Measurements from ENCODE around the gene AFF1.

DNA sequence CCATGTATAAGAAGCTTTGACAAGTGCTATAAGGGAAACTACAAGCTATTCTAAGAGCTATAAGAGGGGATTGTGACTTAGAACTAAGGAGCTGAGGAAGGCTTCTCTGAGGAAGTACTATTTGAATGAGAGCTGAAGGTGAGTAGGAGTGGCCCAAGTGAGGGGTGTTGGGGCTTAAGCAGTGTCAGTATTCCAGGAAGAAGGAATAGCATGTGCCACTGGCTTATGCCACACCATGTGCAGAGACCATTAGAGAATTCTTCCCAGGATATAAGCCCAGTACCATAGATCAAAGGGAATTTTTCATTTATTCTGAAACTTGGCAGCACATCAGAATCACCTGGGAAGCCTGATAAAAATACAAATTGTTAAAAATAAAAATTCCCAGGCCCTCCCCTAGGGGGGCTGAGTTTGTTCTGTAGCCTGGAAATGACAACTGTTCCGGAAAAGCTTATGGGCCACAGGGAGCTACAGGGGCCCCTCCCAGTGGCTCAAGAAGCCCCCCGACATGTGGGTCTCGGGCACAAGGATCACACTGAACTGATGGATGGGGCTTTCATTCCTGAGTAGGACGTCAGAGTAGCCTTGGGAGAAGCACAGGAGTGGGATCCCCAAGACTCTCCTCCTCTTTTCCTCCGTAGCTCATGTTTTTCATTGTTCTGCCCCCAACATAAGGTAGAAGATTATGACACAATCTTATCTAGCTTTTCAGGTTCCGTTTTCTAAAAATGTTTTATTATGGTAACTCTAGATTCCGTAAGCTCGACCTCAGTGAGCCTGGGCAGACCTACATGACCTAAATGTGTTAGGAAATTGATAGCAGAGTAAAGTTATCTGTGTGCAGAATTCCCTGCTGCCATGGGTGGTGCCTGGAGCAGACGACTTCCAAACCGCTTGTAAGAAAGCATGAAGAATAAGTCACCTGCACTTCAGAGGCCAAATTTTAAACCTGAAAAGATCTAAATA lies 119.3 kb downstream of the AFF1 start:
- TF ChIP-seq YY1 (IDR thresholded peaks at IDR 0.05), result no peak
- TF ChIP-seq, protein P1, sequence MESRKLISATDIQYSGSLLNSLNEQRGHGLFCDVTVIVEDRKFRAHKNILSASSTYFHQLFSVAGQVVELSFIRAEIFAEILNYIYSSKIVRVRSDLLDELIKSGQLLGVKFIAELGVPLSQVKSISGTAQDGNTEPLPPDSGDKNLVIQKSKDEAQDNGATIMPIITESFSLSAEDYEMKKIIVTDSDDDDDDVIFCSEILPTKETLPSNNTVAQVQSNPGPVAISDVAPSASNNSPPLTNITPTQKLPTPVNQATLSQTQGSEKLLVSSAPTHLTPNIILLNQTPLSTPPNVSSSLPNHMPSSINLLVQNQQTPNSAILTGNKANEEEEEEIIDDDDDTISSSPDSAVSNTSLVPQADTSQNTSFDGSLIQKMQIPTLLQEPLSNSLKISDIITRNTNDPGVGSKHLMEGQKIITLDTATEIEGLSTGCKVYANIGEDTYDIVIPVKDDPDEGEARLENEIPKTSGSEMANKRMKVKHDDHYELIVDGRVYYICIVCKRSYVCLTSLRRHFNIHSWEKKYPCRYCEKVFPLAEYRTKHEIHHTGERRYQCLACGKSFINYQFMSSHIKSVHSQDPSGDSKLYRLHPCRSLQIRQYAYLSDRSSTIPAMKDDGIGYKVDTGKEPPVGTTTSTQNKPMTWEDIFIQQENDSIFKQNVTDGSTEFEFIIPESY (IDR thresholded peaks at IDR 0.05), result no peak
- TF ChIP-seq, protein P2, sequence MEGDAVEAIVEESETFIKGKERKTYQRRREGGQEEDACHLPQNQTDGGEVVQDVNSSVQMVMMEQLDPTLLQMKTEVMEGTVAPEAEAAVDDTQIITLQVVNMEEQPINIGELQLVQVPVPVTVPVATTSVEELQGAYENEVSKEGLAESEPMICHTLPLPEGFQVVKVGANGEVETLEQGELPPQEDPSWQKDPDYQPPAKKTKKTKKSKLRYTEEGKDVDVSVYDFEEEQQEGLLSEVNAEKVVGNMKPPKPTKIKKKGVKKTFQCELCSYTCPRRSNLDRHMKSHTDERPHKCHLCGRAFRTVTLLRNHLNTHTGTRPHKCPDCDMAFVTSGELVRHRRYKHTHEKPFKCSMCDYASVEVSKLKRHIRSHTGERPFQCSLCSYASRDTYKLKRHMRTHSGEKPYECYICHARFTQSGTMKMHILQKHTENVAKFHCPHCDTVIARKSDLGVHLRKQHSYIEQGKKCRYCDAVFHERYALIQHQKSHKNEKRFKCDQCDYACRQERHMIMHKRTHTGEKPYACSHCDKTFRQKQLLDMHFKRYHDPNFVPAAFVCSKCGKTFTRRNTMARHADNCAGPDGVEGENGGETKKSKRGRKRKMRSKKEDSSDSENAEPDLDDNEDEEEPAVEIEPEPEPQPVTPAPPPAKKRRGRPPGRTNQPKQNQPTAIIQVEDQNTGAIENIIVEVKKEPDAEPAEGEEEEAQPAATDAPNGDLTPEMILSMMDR (IDR thresholded peaks at IDR 0.05; ENCODE audit: low read depth, low read length, missing input control), result no peak
- TF ChIP-seq, protein P3, sequence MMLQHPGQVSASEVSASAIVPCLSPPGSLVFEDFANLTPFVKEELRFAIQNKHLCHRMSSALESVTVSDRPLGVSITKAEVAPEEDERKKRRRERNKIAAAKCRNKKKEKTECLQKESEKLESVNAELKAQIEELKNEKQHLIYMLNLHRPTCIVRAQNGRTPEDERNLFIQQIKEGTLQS (IDR thresholded peaks at IDR 0.05), result no peak
- TF ChIP-seq JUND (IDR thresholded peaks at IDR 0.05), result no peak
- TF ChIP-seq HNF4A (conservative IDR thresholded peaks at IDR 0.05), result no peak
- no peak for TF ChIP-seq FOXA1 (IDR thresholded peaks at IDR 0.05)
- TF ChIP-seq SP1 (IDR thresholded peaks at IDR 0.05), result no peak
- TF ChIP-seq TAF1 (conservative IDR thresholded peaks at IDR 0.05), result no peak
- TF ChIP-seq, protein P4, sequence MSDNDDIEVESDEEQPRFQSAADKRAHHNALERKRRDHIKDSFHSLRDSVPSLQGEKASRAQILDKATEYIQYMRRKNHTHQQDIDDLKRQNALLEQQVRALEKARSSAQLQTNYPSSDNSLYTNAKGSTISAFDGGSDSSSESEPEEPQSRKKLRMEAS (IDR thresholded peaks at IDR 0.05), result no peak
- TF ChIP-seq NR2F2 (IDR thresholded peaks at IDR 0.05), result peak; percentile 74
- TF ChIP-seq, protein P5, sequence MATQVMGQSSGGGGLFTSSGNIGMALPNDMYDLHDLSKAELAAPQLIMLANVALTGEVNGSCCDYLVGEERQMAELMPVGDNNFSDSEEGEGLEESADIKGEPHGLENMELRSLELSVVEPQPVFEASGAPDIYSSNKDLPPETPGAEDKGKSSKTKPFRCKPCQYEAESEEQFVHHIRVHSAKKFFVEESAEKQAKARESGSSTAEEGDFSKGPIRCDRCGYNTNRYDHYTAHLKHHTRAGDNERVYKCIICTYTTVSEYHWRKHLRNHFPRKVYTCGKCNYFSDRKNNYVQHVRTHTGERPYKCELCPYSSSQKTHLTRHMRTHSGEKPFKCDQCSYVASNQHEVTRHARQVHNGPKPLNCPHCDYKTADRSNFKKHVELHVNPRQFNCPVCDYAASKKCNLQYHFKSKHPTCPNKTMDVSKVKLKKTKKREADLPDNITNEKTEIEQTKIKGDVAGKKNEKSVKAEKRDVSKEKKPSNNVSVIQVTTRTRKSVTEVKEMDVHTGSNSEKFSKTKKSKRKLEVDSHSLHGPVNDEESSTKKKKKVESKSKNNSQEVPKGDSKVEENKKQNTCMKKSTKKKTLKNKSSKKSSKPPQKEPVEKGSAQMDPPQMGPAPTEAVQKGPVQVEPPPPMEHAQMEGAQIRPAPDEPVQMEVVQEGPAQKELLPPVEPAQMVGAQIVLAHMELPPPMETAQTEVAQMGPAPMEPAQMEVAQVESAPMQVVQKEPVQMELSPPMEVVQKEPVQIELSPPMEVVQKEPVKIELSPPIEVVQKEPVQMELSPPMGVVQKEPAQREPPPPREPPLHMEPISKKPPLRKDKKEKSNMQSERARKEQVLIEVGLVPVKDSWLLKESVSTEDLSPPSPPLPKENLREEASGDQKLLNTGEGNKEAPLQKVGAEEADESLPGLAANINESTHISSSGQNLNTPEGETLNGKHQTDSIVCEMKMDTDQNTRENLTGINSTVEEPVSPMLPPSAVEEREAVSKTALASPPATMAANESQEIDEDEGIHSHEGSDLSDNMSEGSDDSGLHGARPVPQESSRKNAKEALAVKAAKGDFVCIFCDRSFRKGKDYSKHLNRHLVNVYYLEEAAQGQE (IDR thresholded peaks at IDR 0.05), result no peak
- TF ChIP-seq GABPA (IDR thresholded peaks at IDR 0.05 in 1 of 2, conservative IDR thresholded peaks at IDR 0.05 in 1 of 2), result no peak
- TF ChIP-seq HNF4G (IDR thresholded peaks at IDR 0.05), result no peak

Data from liver (tissue), 3 donors.